Measurements from ENCODE around the gene FBXO17. TPM values are rescaled to one million over a fixed set of nuclear protein-coding genes. Genes with fewer than 3 reads are reported as not detected.
A peak's percentile ranks its signal among the peaks of the same experiment; 100 is the strongest.

FBXO17 gene
- total RNA-seq, 4 donors from 2014 or later: 3.9 to 18.3 (median 8.8) TPM

GRCh38 chr19:38904581-38905539, 70.7 kb downstream of the FBXO17 start:
- H3K4me3 ChIP-seq: no peak overlapping the region
- peaks cover 6 to 22% (median 9%) of the 10 kb centered on the region in 3 donors for H3K4me1 ChIP-seq
- H3K9me3 ChIP-seq: no peaks in the 10 kb centered on the region
- WGBS, 2 donors: 76% methylated on average over 8 to 11 of the region's 35 CpGs
- no peaks in the 10 kb centered on the region for H3K27me3 ChIP-seq
- intact Hi-C loops (cut with DNase I): no loop called here
- DNase-seq: no peak
- no peak overlapping the region for H3K27ac ChIP-seq
- peaks cover 15 to 60% (median 20%) of the 10 kb centered on the region in 3 donors for H3K36me3 ChIP-seq
- TF ChIP-seq, protein P1, sequence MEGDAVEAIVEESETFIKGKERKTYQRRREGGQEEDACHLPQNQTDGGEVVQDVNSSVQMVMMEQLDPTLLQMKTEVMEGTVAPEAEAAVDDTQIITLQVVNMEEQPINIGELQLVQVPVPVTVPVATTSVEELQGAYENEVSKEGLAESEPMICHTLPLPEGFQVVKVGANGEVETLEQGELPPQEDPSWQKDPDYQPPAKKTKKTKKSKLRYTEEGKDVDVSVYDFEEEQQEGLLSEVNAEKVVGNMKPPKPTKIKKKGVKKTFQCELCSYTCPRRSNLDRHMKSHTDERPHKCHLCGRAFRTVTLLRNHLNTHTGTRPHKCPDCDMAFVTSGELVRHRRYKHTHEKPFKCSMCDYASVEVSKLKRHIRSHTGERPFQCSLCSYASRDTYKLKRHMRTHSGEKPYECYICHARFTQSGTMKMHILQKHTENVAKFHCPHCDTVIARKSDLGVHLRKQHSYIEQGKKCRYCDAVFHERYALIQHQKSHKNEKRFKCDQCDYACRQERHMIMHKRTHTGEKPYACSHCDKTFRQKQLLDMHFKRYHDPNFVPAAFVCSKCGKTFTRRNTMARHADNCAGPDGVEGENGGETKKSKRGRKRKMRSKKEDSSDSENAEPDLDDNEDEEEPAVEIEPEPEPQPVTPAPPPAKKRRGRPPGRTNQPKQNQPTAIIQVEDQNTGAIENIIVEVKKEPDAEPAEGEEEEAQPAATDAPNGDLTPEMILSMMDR (IDR thresholded peaks at IDR 0.05): no peak
- TF ChIP-seq POLR2A (IDR thresholded peaks at IDR 0.05): no peak

DNA sequence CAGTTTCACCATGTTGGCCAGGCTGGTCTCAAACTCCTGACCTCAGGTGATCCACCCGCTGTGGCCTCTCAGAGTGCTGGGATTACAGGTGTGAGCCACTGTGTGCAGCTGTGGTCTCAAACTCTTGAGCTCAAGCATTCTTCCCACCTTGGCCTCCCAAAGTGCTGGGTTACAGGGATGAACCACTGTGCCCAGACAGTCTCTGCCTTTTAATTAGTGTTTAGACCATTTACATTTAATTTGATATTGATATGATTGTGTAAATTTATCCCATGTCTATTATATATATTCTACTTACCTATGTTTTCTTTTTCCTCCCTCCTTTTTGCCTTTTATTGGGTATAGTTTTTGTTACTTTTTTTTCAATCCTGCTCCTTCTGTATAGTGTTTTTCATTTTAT, 73.9 kb downstream of the FBXO17 start:
- TF ChIP-seq, protein P1 (IDR thresholded peaks at IDR 0.05): no peak
- TF ChIP-seq POLR2A (IDR thresholded peaks at IDR 0.05): no peak
- Histone ChIP-seq H3K9me3 (no peaks in the 10 kb centered on the region), H3K27ac (no peak overlapping the region), H3K27me3 (no peaks in the 10 kb centered on the region), H3K4me3 (no peak overlapping the region), H3K4me1 (peaks cover 20 to 48% (median 20%) of the 10 kb centered on the region in 3 donors), H3K36me3 (peaks cover 9 to 33% (median 12%) of the 10 kb centered on the region in 3 donors)
- no peak for DNase-seq
- intact Hi-C loops (cut with DNase I): no loop called here
- WGBS, 2 donors: 100% methylated on average over 1 of the region's 1 CpG

GRCh38 chr19:38900743-38901190, 74.8 kb downstream of the FBXO17 start:
- Histone ChIP-seq H3K4me3 (peak overlapping the region; percentile 72 to 99 (median 84)), H3K27me3 (no peaks in the 10 kb centered on the region), H3K36me3 (peaks cover 8 to 24% (median 9%) of the 10 kb centered on the region in 3 donors), H3K27ac (peak overlapping the region in 3 of 4 donors; percentile 96 to 99 (median 97)), H3K4me1 (peaks cover 20 to 49% (median 20%) of the 10 kb centered on the region in 3 donors), H3K9me3 (no peaks in the 10 kb centered on the region)
- DNase-seq: no peak
- WGBS, 2 donors: 13 to 25% methylated on average over 3 of the region's 3 CpGs
- TF ChIP-seq, protein P1 (IDR thresholded peaks at IDR 0.05): no peak
- no peak for TF ChIP-seq POLR2A (IDR thresholded peaks at IDR 0.05)
- intact Hi-C loops (cut with DNase I): no loop called here

DNA sequence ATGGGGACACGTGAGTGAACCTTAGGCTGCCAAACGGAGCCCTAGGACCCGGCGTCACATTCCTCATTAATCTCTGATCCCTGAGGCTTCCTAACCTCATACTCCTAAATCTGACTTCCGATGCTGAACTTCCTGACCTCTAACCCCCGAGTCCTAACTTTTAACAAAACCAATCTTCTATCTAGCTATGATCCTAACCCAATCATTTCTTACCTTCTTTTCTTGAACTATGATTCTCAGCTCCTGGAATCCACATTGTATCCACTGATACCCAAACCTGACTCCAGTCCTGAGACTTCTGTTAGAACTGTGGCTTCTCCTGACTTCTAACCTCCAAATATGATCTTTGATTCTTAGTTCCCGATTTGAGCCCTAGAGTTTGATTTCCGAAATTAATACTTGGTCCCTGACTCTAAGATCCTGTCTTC, 75.3 kb downstream of the FBXO17 start:
- DNase-seq: no peak
- intact Hi-C loops (cut with DNase I): no loop called here
- Histone ChIP-seq H3K27me3 (no peaks in the 10 kb centered on the region), H3K4me3 (peak overlapping the region; percentile 72 to 99 (median 84)), H3K36me3 (peaks cover 3 to 22% (median 4%) of the 10 kb centered on the region in 3 donors), H3K4me1 (peaks cover 20 to 52% (median 20%) of the 10 kb centered on the region in 3 donors), H3K9me3 (no peaks in the 10 kb centered on the region), H3K27ac (peak overlapping the region; percentile 94 to 99 (median 96))
- 3% methylated on average over 8 of the region's 8 CpGs for WGBS, 2 donors
- TF ChIP-seq, protein P1 (IDR thresholded peaks at IDR 0.05): no peak
- no peak for TF ChIP-seq POLR2A (IDR thresholded peaks at IDR 0.05)

All from esophagus squamous epithelium (tissue), 5 donors.